Left hindlimb (tissue), 1 donor: Measurements from ENCODE around the gene HOXA6.

Experiments used
- DNase-seq: peaks from one replicate; pipeline ENCODE4 v3.0.0-alpha.2; 2018

HOXA6 gene

GRCh38 chr7:27147199-27148030, at the start of gene HOXA6:
Gene HOXA6 (minus strand): TSS chr7:27147774. CDS start chr7:27147749, 25 bp downstream.
- DNase-seq: peak; percentile 76

GRCh38 chr7:27196287-27196767, 48.8 kb upstream of the HOXA6 start:
- peak; percentile 84 for DNase-seq

- peak; percentile 22 for DNase-seq
Measured at GRCh38 chr7:27194686-27195379, 47.3 kb upstream of the HOXA6 start.

- DNase-seq: peak; percentile 40
Measured at GRCh38 chr7:27194002-27194352, 46.4 kb upstream of the HOXA6 start.

GRCh38 chr7:27193335-27194001, 45.9 kb upstream of the HOXA6 start:
- DNase-seq: no peak

- DNase-seq: peak; percentile 56
Measured at GRCh38 chr7:27192546-27193334, 45.2 kb upstream of the HOXA6 start.

- DNase-seq: peak; percentile 67
Measured at GRCh38 chr7:27191833-27192545, 44.4 kb upstream of the HOXA6 start.

- DNase-seq: peak; percentile 25
Measured at GRCh38 chr7:27191161-27191731, 43.7 kb upstream of the HOXA6 start.

- DNase-seq: peak; percentile 28
Measured at GRCh38 chr7:27189997-27190748, 42.6 kb upstream of the HOXA6 start.

- peak; percentile 45 for DNase-seq
Measured at GRCh38 chr7:27189295-27189996, 41.9 kb upstream of the HOXA6 start.

- DNase-seq: peak; percentile 64
Measured at GRCh38 chr7:27188386-27189294, 41.1 kb upstream of the HOXA6 start.

- DNase-seq: peak; percentile 46
Measured at GRCh38 chr7:27187475-27188385, 40.2 kb upstream of the HOXA6 start.

GRCh38 chr7:27186668-27187474, 39.3 kb upstream of the HOXA6 start:
- DNase-seq: peak; percentile 22

- DNase-seq: peak; percentile 51
Measured at GRCh38 chr7:27185854-27186667, 38.5 kb upstream of the HOXA6 start.

- DNase-seq: peak; percentile 86
Measured at GRCh38 chr7:27185013-27185853, 37.7 kb upstream of the HOXA6 start, which contains the start of gene HOXA11. Gene HOXA11 (minus strand): TSS chr7:27185232. CDS start chr7:27185144, 88 bp downstream.
